GM12878 (cell line): Measurements from ENCODE around the gene SNPH. TPM values are rescaled to one million over a fixed set of nuclear protein-coding genes. Genes with fewer than 3 reads are reported as not detected.

Experiments
- ATAC-seq: fragments of 200-7000 bp; cut with Tn5 transposase; 3 replicates; pipeline ENCODE4 v1.9.1; 2020; ENCODE audit warnings: mild to moderate bottlenecking, moderate library complexity
- BruUV-seq: library from RNA; stranded (reverse); fragments of 400-500 nt; replicated peaks from 2 replicates; lab custom pipeline; 2021; lab: Mats Ljungman, UMichigan
- CTCF ChIA-PET: fragments of 300-600 bp; sonication (Branson Sonifier 250); formaldehyde crosslinking; extraction: SDS; loops from one replicate; lab custom pipeline; 2021; ENCODE audit warnings: inconsistent platforms; lab: Yijun Ruan, JAX
- POLR2A ChIA-PET: fragments of 350-600 bp; formaldehyde crosslinking; extraction: SDS; loops from one replicate; lab custom pipeline; 2021; ENCODE audit warnings: inconsistent platforms; lab: Charles Lee
- RAD21 ChIA-PET: fragments of 300-600 bp; sonication (Branson Sonifier 250); formaldehyde crosslinking; loops from one replicate; lab custom pipeline; 2023; ENCODE audit warnings: antibody characterized with exemption; ENCODE audit not compliant: unreplicated experiment; lab: Charles Lee
- SMC1A ChIA-PET: fragments of 300-600 bp; sonication (Branson Sonifier 250); formaldehyde crosslinking; loops from one replicate; lab custom pipeline; 2023; ENCODE audit not compliant: unreplicated experiment, uncharacterized antibody; lab: Charles Lee
- DNase-seq: peaks from one replicate; pipeline ENCODE4 v3.0.0-alpha.2; 2011; ENCODE audit warnings: low read depth, low spot score
- FAIRE-seq: peaks from 3 replicates; lab custom pipeline; 2011; peaks lifted over from hg19 to GRCh38; lab: Jason Lieb, UNC
- H2AFZ ChIP-seq: 2 replicates; pipeline ENCODE4 v1.6.0; 2011; ENCODE audit warnings: low read depth, low read length, control low read depth; ENCODE audit not compliant: control insufficient read depth
- H3K27ac ChIP-seq: 2 replicates; pipeline ENCODE4 v1.5.1; 2011; ENCODE audit warnings: control low read depth; ENCODE audit not compliant: control insufficient read depth, insufficient read depth
- H3K27me3 ChIP-seq, 2 experiments: replicated peaks in 1 of 2; 2 replicates each; pipeline versions ENCODE4 v1.6.0 to v1.6.1; 2011; ENCODE audit warnings: low read length in 1 of 2; ENCODE audit not compliant: control insufficient read depth in 2 of 2, insufficient read depth in 2 of 2
- H3K36me3 ChIP-seq, 2 experiments: 2 replicates each; pipeline ENCODE4 v1.5.1; 2011; ENCODE audit warnings: low read length in 1 of 2; ENCODE audit not compliant: control insufficient read depth in 2 of 2, insufficient read depth in 2 of 2
- H3K4me1 ChIP-seq: 2 replicates; pipeline ENCODE4 v1.6.1; 2011; ENCODE audit warnings: mild to moderate bottlenecking, low read length, moderate library complexity, mixed read lengths; ENCODE audit not compliant: control insufficient read depth, insufficient read depth
- H3K4me2 ChIP-seq: 2 replicates; pipeline ENCODE4 v1.6.0; 2011; ENCODE audit warnings: control low read depth; ENCODE audit not compliant: control insufficient read depth, insufficient read depth
- H3K4me3 ChIP-seq: fragments of 200-600 bp; sonication (generic); 2 replicates; pipeline ENCODE4 v1.5.1; 2016
- H3K79me2 ChIP-seq: 2 replicates; pipeline ENCODE4 v1.6.0; 2011; ENCODE audit warnings: low read length; ENCODE audit not compliant: control insufficient read depth, insufficient read depth
- H3K9ac ChIP-seq: 2 replicates; pipeline ENCODE4 v1.8.0; 2011; ENCODE audit warnings: low read length, control low read depth, mixed read lengths; ENCODE audit not compliant: control insufficient read depth, insufficient read depth
- H3K9me3 ChIP-seq: replicated peaks from 3 replicates; pipeline ENCODE4 v1.5.1; 2011; ENCODE audit warnings: mild to moderate bottlenecking, low read length; ENCODE audit not compliant: control insufficient read depth, insufficient read depth
- H4K20me1 ChIP-seq: 2 replicates; pipeline ENCODE4 v1.6.0; 2011; ENCODE audit not compliant: control insufficient read depth, insufficient read depth
- BHLHE40 ChIP-seq, 2 experiments: fragments of 450-650 bp in 1 of 2; IDR thresholded peaks; 2 replicates each; pipeline ENCODE4 v1.6.1; 2011 to 2017; ENCODE audit warnings: low read depth in 2 of 2, borderline replicate concordance in 1 of 2, improper control_type of control experiment in 1 of 2, low read length in 1 of 2, mild to moderate bottlenecking in 1 of 2
- MYB ChIP-seq: fragments of 150-350 bp; IDR thresholded peaks from 2 replicates; pipeline ENCODE4 v1.6.1; 2014; ENCODE audit warnings: mild to moderate bottlenecking, low read depth, low read length, borderline replicate concordance
- NFXL1 ChIP-seq: fragments of 450-650 bp; IDR thresholded peaks from 2 replicates; pipeline ENCODE4 v1.6.1; 2017; ENCODE audit warnings: antibody characterized with exemption, mild to moderate bottlenecking, borderline replicate concordance
- SKIL ChIP-seq: fragments of 450-650 bp; IDR thresholded peaks from 2 replicates; pipeline ENCODE4 v1.6.1; 2017; ENCODE audit warnings: mild to moderate bottlenecking, low read depth, inconsistent platforms; ENCODE audit not compliant: poor library complexity, severe bottlenecking
- ZBTB4 ChIP-seq: fragments of 450-650 bp; formaldehyde crosslinking; IDR thresholded peaks from 2 replicates; pipeline ENCODE4 v1.4.0; 2022; ENCODE audit warnings: mild to moderate bottlenecking, moderate library complexity
- ZNF24 ChIP-seq: fragments of 450-650 bp; IDR thresholded peaks from 2 replicates; pipeline ENCODE4 v1.6.1; 2017; ENCODE audit warnings: antibody characterized with exemption, mild to moderate bottlenecking
- WGBS: methylation state at CpG from one replicate; pipeline ENCODE4 v1.1.6; 2016; ENCODE audit warnings: low lambda C conversion rate; ENCODE audit not compliant: insufficient replicate concordance, insufficient coverage; ENCODE audit errors: missing lambda C conversion rate; 5-methylcytosine and 5-hydroxymethylcytosine counted together
- in situ Hi-C: fragments of 300-500 bp; cut with MboI; formaldehyde crosslinking; loops from 9 replicates; pipeline ENCODE4 v1.14.3; 2018; ENCODE audit warnings: mixed read lengths
- intact Hi-C: fragments of 100-400 bp; cut with micrococcal nuclease; formaldehyde crosslinking; loops from one replicate; pipeline ENCODE4 v1.14.2; 2022; ENCODE audit not compliant: unreplicated experiment
- polyA plus RNA-seq, 11 experiments: library from polyadenylated mRNA; depleted of rRNA in 4 of 11; unstranded in 6 of 11; stranded (reverse) in 5 of 11; fragments of >200 nt; fragmentation: Nextera tagmentation in 4 of 11; fragmentation: Illumina TruSeq in 1 of 11; extraction: Ambion mirVana in 4 of 11; extraction: Trizol in 1 of 11; gene quantifications; 1 replicate in 1 of 11; 2 replicates in 10 of 11; pipeline versions ENCODE4 v1.2.1 to v1.2.3, GENCODE V29; 2011 to 2016; ENCODE audit warnings: inconsistent platforms in 2 of 11, missing spikeins in 2 of 11, low read depth in 1 of 11
- total RNA-seq, 4 experiments: library from RNA; depleted of rRNA in 3 of 4; stranded (reverse); fragments of >200 nt in 3 of 4; fragmentation: Illumina TruSeq in 1 of 4; extraction: Trizol in 1 of 4; gene quantifications; 2 replicates each; pipeline versions ENCODE4 v1.2.1 to v1.2.3, GENCODE V29; 2013 to 2021

The SNPH gene
- total and polyA plus RNA-seq, 10 of the 15 experiments (the other 5 are each of a cell fraction or from before 2014, with no cell fraction given) = 0.02 to 0.45 (median 0.34) TPM; not detected in 2

- TF ChIP-seq SKIL = no peak
- TF ChIP-seq BHLHE40 (IDR thresholded peaks at IDR 0.05; ENCODE audit: borderline replicate concordance in 1 of 2, low read depth in 2 of 2, low read length in 1 of 2) = no peak
- no peak for TF ChIP-seq NFXL1
Observed at GRCh38 chr20:1282966-1283365, 16.9 kb downstream of the SNPH start (continued).

GRCh38 chr20:1283522-1284510 lies 17.7 kb downstream of the SNPH start:
- in situ Hi-C loops = no loop called here
- Histone ChIP-seq H3K9ac (no peak overlapping the region), H3K27ac (no peak overlapping the region), H3K36me3 (no peaks in the 10 kb centered on the region), H3K27me3 (no peaks in the 10 kb centered on the region; a peak in 3 of 4 replicates), H3K4me2 (no peak overlapping the region), H3K79me2 (no peaks in the 10 kb centered on the region), H3K4me1 (no peaks in the 10 kb centered on the region)
- 8% methylated on average over 9 of the region's 9 CpGs for WGBS
- ChIA-PET SMC1A (no interaction called here), POLR2A (interaction anchor here (0.5 kb wide), 1 partner anchor 46 kb away, joined by 3 read pairs; no protein-coding TSS in a partner anchor)
- FAIRE-seq = no peak
- BruUV-seq = no TSS peak
- TF ChIP-seq ZBTB4 = no peak
- TF ChIP-seq ZNF24 = no peak
- no peak for TF ChIP-seq MYB
- TF ChIP-seq, all 136 proteins: peak for 0
- Histone ChIP-seq H2AFZ (no peak overlapping the region), H4K20me1 (no peaks in the 10 kb centered on the region), H3K4me3 (no peak overlapping the region), H3K9me3 (no peaks in the 10 kb centered on the region; the same call in 2 of the 3 replicates)
- ChIA-PET RAD21 (no interaction called here), CTCF (no interaction called here)
- no peak for DNase-seq
- intact Hi-C loops = no loop called here
- ATAC-seq = no peak
